Natural killer cell (primary cell): ENCODE measurements around the gene THRSP. TPM values are rescaled to one million over a fixed set of nuclear protein-coding genes. Genes with fewer than 3 reads are reported as not detected.

Experiments used
- ATAC-seq, 3 donors: fragments of 150-1000 bp in 2 of 3; fragments of 200-7000 bp in 1 of 3; cut with Tn5 transposase; 1 replicate in 1 of 3; 2 replicates in 2 of 3; pipeline ENCODE4 v1.10.0; 2021; ENCODE audit warnings: mild to moderate bottlenecking in 2 of 3, moderate library complexity in 2 of 3
- DNase-seq, 2 donors: peaks; one replicate each; pipeline versions ENCODE4 v3.0.0 to v3.0.0-alpha.2; 2013 to 2021; ENCODE audit warnings: mixed read lengths in 1 of 2
- H3K27ac ChIP-seq: one replicate; pipeline ENCODE4 v1.5.1; 2013; ENCODE audit warnings: mild to moderate bottlenecking, low read length
- H3K27me3 ChIP-seq: one replicate; pipeline ENCODE4 v1.6.1; 2013; ENCODE audit warnings: low read length; ENCODE audit not compliant: control insufficient read depth, insufficient read depth
- H3K36me3 ChIP-seq: one replicate; pipeline ENCODE4 v1.6.1; 2013; ENCODE audit warnings: low read length; ENCODE audit not compliant: control insufficient read depth, insufficient read depth
- H3K4me1 ChIP-seq: one replicate; pipeline ENCODE4 v1.6.1; 2013; ENCODE audit warnings: low read length; ENCODE audit not compliant: control insufficient read depth, insufficient read depth
- H3K4me3 ChIP-seq: one replicate; pipeline ENCODE4 v1.5.1; 2013; ENCODE audit warnings: low read length
- H3K9me3 ChIP-seq: one replicate; pipeline ENCODE4 v1.6.1; 2013; ENCODE audit warnings: low read length; ENCODE audit not compliant: control insufficient read depth, insufficient read depth
- H3K27ac Mint-ChIP-seq, 2 donors: one replicate each; pipeline ENCODE4 v1.8.0; 2022; ENCODE audit warnings: mild to moderate bottlenecking in 2 of 2, mixed read lengths in 2 of 2, moderate library complexity in 1 of 2
- H3K27me3 Mint-ChIP-seq, 2 donors: one replicate each; pipeline ENCODE4 v1.8.0; 2022; ENCODE audit warnings: low read depth in 2 of 2, mixed read lengths in 2 of 2
- H3K36me3 Mint-ChIP-seq: one replicate; pipeline ENCODE4 v1.8.0; 2022; ENCODE audit warnings: mixed read lengths
- H3K4me1 Mint-ChIP-seq, 2 donors: one replicate each; pipeline ENCODE4 v1.8.0; 2022; ENCODE audit warnings: mixed read lengths in 2 of 2
- H3K4me3 Mint-ChIP-seq: one replicate; pipeline ENCODE4 v1.8.0; 2022; ENCODE audit warnings: mild to moderate bottlenecking, moderate library complexity, mixed read lengths
- H3K9me3 Mint-ChIP-seq, 2 donors: one replicate each; pipeline ENCODE4 v1.8.0; 2022; ENCODE audit warnings: mixed read lengths in 2 of 2
- WGBS: methylation state at CpG from one replicate; pipeline ENCODE4 v1.1.7; 2013; ENCODE audit warnings: missing lambda C conversion rate; ENCODE audit not compliant: insufficient coverage; 5-methylcytosine and 5-hydroxymethylcytosine counted together
- intact Hi-C: fragments of 100-400 bp; cut with micrococcal nuclease; formaldehyde crosslinking; loops from one replicate; pipeline ENCODE4 v1.14.2; 2022
- total RNA-seq, 4 donors: library from RNA; stranded (reverse); fragments of 120-200 nt in 1 of 4; gene quantifications; one replicate each; pipeline versions ENCODE4 v1.2.3 to v1.2.4, GENCODE V29; 2013 to 2022
- TF ChIP-seq, protein P1 (sequence below): fragments of 200-600 bp; IDR thresholded peaks from one replicate; pipeline ENCODE4 v1.8.0; 2022; ENCODE audit warnings: antibody characterized with exemption

The THRSP gene
- total RNA-seq, 3 donors from 2014 or later (not counting 1 experiment from before 2014, with no cell fraction given), result not detected

DNA sequence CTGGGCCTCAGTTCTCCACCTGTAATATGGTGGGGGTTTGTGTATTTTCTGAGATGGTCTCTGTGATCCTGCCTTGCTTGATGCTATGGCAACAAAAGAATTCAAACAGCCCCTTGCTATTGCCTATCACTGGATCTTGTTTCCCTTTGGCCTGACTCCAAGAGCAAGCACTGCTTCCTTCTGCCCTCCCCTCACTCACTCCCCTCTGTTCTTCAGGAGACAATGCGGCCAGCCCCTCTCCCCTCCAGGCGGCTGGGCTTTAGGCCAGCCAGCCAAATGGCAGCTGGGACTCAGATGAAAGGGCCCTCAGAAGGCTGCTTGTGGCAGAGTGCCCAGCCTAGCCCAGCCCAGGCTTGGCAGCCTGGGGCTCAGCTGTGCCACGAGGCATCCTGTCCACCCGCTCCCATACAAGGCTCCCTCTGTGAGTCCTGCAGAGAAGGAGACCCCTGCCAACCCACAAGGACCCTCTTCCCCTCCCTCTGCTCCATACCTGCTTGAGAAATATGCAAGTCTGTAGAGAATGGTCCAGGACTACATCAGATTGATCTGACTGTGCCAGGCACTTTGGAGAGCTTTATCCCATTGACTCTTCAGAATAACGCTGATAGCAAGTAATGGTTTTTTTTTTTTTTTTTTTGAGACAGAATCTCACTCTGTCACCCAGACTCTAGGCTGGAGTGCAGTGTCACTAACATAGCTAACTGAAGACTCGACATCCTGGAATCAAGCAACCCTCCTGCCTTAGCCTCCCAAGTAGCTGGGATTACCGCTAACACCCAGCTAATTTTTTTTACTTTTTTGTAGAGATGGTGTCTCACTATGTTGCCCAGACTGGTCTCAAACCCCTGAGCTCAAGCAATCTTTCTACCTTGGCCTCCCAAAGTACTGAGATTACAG is 33.0 kb upstream of the THRSP start:
- H3K4me1 ChIP-seq, result no peaks in the 10 kb centered on the region
- Mint-ChIP-seq H3K36me3 (no peaks in the 10 kb centered on the region), H3K4me1 (no peaks in the 10 kb centered on the region), H3K27ac (no peak overlapping the region), H3K27me3 (no peaks in the 10 kb centered on the region), H3K9me3 (no peaks in the 10 kb centered on the region), H3K4me3 (no peak overlapping the region)
- WGBS, result 44% methylated on average over 6 of the region's 7 CpGs
- H3K4me3 ChIP-seq, result no peak overlapping the region
- TF ChIP-seq, protein P1, sequence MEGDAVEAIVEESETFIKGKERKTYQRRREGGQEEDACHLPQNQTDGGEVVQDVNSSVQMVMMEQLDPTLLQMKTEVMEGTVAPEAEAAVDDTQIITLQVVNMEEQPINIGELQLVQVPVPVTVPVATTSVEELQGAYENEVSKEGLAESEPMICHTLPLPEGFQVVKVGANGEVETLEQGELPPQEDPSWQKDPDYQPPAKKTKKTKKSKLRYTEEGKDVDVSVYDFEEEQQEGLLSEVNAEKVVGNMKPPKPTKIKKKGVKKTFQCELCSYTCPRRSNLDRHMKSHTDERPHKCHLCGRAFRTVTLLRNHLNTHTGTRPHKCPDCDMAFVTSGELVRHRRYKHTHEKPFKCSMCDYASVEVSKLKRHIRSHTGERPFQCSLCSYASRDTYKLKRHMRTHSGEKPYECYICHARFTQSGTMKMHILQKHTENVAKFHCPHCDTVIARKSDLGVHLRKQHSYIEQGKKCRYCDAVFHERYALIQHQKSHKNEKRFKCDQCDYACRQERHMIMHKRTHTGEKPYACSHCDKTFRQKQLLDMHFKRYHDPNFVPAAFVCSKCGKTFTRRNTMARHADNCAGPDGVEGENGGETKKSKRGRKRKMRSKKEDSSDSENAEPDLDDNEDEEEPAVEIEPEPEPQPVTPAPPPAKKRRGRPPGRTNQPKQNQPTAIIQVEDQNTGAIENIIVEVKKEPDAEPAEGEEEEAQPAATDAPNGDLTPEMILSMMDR, result no peak
- H3K27me3 ChIP-seq, result no peaks in the 10 kb centered on the region
- no peaks in the 10 kb centered on the region for H3K36me3 ChIP-seq
- no peak for ATAC-seq
- intact Hi-C loops, result no loop called here
- H3K27ac ChIP-seq, result no peak overlapping the region
- no peak for DNase-seq
- H3K9me3 ChIP-seq, result no peaks in the 10 kb centered on the region

DNA sequence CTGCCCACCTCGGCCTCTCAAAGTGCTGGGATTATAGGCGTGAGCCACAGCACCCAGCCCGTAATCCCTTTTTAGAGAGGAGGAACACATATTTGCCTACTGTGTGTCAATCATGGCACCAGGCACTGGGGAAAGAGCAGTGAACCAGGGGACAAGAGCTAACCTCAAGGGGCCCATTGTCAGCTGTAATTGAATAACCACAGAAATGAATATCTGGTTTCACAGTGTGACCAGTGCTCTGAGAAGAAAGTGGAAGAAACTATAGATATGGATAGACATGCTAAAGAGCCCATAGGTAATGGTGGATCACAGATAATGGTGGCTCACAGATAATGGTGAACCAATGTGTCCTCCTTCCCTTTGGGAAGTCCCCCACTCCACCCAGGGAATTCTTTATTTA is 32.0 kb upstream of the THRSP start:
- 83% methylated on average over 3 of the region's 3 CpGs for WGBS
- intact Hi-C loops, result no loop called here
- H3K36me3 ChIP-seq, result no peaks in the 10 kb centered on the region
- TF ChIP-seq, protein P1, result no peak
- H3K4me3 Mint-ChIP-seq, result no peak overlapping the region
- no peak overlapping the region for H3K27ac Mint-ChIP-seq
- H3K27ac ChIP-seq, result no peak overlapping the region
- no peak overlapping the region for H3K4me3 ChIP-seq
- no peaks in the 10 kb centered on the region for H3K4me1 ChIP-seq
- DNase-seq, result no peak
- no peak for ATAC-seq
- no peaks in the 10 kb centered on the region for H3K4me1 Mint-ChIP-seq
- no peaks in the 10 kb centered on the region for H3K9me3 ChIP-seq
- H3K27me3 ChIP-seq, result no peaks in the 10 kb centered on the region
- H3K9me3 Mint-ChIP-seq, result no peaks in the 10 kb centered on the region
- no peaks in the 10 kb centered on the region for H3K27me3 Mint-ChIP-seq
- H3K36me3 Mint-ChIP-seq, result no peaks in the 10 kb centered on the region

DNA sequence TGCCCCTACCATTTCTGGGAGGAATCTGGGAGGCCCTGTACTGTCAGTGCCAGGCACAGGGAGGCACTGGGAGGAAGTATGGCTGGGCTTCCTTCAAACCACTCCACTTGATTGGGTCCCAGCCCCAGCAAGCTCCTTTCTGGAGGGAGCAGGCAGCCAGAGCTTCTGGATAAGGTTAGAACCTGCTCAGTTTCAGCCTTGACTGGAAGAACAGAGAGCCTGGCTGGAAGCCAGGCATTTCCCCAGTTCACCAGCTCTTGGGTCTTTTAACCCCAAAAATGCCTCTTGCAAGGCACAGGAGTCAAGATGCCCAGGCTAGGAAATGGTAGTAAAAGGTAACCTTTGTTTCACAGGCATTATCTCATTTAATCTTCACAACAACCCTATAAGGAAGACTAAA is 31.6 kb upstream of the THRSP start:
- no peaks in the 10 kb centered on the region for H3K4me1 Mint-ChIP-seq
- Histone ChIP-seq H3K27me3 (no peaks in the 10 kb centered on the region), H3K9me3 (no peaks in the 10 kb centered on the region), H3K4me3 (no peak overlapping the region), H3K4me1 (no peaks in the 10 kb centered on the region), H3K27ac (no peak overlapping the region), H3K36me3 (no peaks in the 10 kb centered on the region)
- H3K4me3 Mint-ChIP-seq, result no peak overlapping the region
- TF ChIP-seq, protein P1, result no peak
- no peak for ATAC-seq
- no peak for DNase-seq
- no peaks in the 10 kb centered on the region for H3K27me3 Mint-ChIP-seq
- no peaks in the 10 kb centered on the region for H3K36me3 Mint-ChIP-seq
- H3K9me3 Mint-ChIP-seq, result no peaks in the 10 kb centered on the region
- H3K27ac Mint-ChIP-seq, result no peak overlapping the region
- intact Hi-C loops, result no loop called here

DNA sequence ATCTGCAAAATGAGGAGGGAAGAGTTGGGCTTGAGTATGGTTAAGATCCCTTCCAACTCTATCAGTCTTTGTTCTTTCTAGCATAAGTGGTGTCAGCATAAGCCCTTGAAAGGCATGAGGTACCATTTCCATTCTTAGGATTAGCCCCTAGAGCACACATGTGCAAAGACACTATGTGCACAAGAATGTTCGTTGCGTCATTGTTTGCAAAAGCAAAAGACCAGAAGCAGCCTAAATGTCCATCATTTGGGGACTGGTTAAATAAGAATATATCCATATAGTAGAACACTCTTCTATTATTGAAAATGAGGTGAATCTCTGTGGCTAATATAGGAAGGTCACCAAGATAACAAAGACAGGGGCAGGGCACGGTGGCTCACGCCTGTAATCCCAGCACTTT is 30.6 kb upstream of the THRSP start:
- Histone ChIP-seq H3K36me3 (no peaks in the 10 kb centered on the region), H3K4me3 (no peak overlapping the region), H3K4me1 (no peaks in the 10 kb centered on the region), H3K27ac (no peak overlapping the region), H3K27me3 (no peaks in the 10 kb centered on the region), H3K9me3 (no peaks in the 10 kb centered on the region)
- DNase-seq (no peak), ATAC-seq (no peak)
- intact Hi-C loops, result no loop called here
- Mint-ChIP-seq H3K4me1 (no peaks in the 10 kb centered on the region), H3K27ac (no peak overlapping the region), H3K4me3 (no peak overlapping the region), H3K27me3 (no peaks in the 10 kb centered on the region), H3K36me3 (no peaks in the 10 kb centered on the region), H3K9me3 (no peaks in the 10 kb centered on the region)
- TF ChIP-seq, protein P1, result no peak
- 71% methylated on average over 4 of the region's 4 CpGs for WGBS
